Mucosa of gallbladder (tissue), 1 donor: Measurements from ENCODE around the gene MTFR2. TPM values are rescaled to one million over a fixed set of nuclear protein-coding genes. Genes with fewer than 3 reads are reported as not detected.

Source experiments
- DNase-seq: peaks from one replicate; pipeline ENCODE4 v3.0.0-alpha.2; 2020; ENCODE audit warnings: low spot score
- total RNA-seq: library from RNA; stranded (reverse); gene quantifications from one replicate; pipeline ENCODE4 v1.2.1, GENCODE V29; 2021
- donor health status: DM: no; HTN: no; CAD: no.

MTFR2 gene
- total RNA-seq, result 0.58 TPM

DNA sequence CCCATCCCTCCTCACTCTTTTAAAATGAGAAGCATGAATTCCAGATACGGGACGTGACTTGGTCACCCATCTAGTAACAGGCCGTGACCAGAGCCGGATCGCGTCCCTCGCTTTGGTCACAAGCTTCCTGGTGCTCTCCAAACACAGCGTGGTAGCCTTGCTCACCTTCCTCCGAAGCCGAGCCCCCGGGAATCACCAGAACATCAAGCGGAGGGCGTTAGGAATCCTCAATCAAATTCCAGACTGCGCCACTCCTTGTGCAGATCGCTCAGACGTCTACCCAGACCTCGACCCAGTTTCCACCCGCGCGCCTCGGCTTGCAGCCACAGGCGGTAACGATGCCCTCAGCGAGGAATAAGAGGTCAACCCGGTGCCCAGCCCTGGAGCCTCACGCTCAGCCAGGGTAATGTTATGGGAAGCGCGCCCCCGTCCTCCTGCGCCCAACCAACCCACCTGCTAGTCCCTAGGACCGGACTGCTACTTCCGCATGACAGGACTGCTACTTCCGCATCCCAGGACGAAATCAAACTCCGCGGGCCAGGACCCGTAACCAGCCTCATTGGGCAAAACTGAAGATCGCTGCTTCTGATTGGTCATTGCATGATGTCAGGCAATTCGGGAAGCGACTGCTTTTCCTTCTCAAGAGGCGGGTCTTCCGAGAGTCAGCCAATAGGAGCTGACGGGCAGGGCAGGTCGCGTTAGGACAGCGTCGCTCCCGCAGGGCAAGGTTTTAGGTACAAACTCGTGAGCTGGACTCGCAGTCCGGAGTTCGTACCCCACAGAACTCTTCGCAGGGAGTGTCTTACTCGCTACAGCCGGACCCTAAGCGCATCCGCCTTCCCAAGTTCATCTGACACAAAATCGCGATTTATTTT lies at the start of gene MTFR2:
Gene MTFR2 (minus strand): TSS at position 501 of the 875 bp plus-strand sequence. CDS start 1,212 bp downstream, outside the sequence.
- DNase-seq, result peak; percentile 98

DNA sequence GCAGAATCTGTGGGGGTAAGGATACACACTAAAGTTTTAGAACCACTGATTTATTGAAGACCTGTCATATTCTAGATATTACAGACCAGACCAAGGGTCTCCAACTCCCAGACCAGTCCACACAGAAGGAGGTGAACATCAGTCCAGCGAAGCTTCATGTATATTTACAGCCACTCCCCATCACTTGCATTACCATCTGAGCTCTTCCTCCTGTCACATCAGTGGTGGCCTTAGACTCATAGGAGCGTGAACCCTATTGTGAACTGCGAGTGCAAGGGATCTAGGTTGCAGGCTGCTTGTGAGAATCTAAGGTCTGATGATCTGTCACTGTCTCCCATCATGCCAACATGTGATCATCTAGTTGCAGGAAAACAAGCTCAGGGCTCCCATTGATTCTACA lies 44.5 kb upstream of the MTFR2 start:
- no peak for DNase-seq

DNA sequence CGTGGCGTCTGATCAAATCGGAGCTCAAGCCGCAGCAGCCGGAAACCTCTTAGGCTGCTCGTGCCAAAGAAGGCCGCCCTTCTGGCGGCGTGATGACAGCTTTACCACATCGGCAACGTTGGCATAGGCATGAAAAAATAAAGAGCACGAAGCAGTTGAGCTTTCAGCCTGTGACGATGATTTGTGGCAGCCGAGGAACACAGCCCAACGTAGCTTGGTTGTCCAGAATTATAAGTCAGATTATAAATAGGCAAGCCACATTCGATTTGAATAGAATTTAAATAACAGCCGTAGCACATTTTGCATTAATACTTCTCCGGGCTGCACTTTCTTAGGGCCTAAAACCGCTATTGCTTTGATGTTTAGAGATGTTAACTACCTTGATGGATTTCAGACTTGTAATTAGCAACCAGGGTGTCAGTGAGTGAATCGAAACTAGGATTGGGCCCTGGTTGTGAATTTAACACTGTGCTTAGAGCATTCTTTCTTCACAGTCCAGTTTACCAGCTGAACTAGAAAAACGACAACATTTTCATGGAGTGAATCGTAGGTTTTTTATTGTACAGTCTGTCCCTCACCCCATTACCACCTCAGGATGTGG lies 40.4 kb upstream of the MTFR2 start:
- peak; percentile 79 for DNase-seq

DNA sequence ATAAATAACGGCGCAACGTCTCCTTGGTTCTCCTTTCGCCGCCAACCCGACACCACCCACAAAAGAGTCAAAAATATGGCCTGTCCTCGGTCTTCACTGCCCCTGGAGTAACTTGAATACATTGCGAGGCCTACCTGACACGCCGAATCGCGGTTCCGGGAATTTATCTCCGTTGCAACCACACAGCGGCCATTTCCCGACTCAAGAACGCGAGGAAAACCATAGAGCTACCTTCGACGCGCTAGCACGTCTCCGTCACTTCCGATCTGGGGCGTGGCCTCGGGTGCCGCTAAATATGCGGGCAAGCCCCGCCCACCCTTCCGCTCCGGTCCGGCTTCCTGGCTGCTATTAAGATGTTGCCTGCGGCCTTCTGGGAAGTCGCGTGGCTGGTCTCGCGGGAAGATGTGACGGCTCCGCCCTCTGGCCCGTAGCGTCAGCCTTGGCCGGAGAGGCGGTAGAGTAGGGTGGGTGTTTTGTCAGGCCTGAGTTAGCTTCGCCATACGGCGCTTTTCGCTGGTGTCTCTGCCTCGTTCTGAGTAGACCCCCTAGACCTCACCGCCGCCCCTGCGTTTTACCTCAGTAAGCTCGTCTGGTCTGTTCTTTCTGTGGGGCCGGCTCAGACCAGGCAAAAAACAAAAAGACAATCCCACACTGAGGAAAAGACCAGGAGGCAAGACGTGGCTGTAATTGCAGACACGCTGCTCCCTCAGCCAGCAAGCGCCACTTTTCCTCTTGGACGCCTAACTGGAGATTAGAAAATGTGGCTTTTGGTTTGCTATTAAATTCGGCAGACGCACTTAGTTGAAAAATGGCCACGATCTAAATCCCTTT lies 39.7 kb upstream of the MTFR2 start, which contains the start of gene BCLAF1:
Gene BCLAF1 (minus strand): TSS at position 268 of the 831 bp plus-strand sequence. CDS start 9,980 bp downstream, outside the sequence.
- DNase-seq, result peak; percentile 100

DNA sequence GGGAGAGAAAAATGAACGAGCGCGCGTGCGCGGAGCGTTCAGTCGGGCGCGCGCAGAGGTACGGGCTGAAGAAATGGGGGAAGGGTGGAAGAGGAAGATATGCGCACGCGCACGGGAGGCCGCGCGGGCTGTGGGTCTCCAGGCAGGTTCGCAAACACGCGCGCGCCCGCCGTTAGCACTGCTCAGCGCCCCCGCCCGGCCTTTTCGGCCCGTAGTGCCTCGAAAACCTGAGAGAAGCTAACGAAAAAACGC lies 39.1 kb upstream of the MTFR2 start:
- DNase-seq, result peak; percentile 92

DNA sequence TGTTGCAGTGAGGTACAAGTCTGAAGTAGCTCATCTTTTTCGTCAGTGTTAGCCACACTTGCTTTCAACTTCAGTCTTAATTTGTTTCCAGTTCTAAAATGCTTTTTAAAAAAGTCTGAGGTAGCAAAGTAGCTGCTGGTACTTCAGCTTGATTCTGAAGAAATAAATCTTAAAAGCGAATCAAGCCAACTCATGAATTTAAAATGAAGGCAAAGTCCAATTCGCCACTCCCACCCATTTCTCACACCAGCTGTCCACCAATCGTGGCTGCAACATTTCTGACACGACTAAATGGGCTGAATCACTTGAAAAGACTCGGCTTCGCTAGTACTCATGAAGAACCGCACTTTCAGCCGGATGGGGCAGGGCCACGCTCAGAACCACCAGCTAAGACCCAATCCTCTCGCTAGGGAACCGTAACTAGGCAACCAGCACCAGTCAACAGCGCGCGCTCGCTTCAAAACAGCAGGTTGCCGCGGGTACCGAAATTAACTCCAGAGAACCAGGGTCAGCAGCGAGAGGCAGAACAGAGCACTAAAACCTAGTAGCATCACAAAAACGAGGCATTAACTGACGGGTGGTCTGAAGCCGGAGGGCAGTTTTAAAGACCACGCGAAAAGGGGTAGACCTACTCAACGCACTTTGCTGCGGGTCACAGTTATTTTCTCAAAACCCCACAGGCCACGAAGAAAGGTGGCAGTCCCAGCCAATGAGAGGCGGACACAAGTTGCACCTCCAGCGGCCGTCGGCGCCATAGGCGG lies 38.6 kb upstream of the MTFR2 start:
- peak; percentile 78 for DNase-seq

DNA sequence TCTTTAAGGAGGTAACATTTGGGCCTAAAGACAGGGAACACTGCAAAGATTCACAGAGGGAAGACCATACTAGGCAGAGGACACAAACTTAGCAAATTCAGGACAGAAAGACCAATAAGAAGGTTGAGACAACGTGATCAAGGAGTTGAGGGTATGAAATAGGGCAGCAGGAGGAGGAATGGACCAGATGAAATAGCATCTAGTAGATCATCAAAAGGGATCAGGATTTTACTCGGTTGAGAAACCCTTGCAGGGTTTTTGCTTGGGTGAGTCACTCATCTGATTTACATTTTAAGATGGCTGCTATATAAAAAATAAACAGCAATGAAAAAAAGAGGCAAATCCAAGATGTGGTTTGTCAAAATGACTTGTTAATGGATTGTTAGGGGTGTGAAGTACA lies 34.8 kb upstream of the MTFR2 start:
- no peak for DNase-seq

DNA sequence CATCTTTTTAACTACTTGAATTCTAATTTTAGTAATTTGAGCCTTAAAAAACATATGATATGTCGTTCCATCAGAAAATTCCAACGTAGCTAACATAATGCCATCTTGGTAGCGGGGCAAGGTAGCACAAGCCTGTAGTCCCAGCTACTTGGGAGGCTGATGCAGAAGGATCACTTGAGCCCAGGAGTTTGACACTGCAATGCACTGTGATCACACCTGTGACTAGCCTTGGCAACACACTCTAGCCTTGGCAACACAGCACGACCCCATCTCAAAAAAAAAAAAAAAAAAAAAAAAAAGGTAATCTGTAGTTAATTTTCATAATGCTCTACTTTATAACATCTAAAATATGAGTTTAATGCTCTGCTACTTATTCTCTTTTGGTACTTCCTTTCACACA lies 32.8 kb upstream of the MTFR2 start:
- DNase-seq, result no peak

DNA sequence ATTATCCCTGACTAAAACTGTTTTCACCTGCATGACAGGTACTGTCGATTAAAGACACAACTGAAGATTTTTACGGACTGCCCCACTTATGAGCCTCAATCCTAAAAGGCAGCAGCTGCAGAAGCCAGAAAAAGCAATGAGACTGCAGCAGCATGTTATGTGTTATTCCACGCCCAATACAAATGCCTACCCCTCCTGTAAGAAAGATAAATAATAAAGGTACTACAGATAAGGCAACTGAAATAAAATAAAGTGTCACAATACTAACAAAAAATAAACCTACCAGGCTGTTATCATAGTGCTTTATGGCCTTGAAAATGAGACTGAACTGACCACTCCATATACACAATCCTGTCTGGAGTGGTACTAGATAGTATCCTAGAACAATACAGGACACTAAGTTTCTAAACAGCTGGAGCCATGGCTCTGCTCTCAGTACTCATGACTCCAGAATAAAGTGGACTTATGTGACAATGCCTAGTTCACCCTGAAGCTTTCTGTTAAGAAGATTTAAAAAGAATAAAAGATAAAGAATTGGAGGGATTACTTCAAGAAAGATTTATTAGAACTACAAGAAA lies 30.0 kb upstream of the MTFR2 start:
- no peak for DNase-seq

DNA sequence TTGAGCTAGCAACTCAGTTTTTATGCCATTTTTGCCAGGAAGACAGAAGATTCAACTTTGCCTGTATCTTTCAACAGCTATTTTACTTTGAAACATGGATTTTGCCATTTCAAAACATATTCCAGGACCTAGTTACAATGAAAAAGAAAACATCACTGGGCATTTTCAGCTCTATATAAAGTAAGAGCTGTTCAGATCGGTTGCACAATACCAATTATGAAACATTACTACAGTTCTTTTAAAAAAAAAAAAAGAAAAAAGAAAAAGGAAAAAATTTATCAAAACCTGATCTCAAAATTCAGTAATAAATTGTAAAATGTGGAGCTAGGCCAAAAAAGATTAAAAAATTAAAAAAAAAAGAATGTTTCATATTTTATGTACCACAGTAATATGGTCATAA lies 24.0 kb upstream of the MTFR2 start:
- DNase-seq, result no peak

DNA sequence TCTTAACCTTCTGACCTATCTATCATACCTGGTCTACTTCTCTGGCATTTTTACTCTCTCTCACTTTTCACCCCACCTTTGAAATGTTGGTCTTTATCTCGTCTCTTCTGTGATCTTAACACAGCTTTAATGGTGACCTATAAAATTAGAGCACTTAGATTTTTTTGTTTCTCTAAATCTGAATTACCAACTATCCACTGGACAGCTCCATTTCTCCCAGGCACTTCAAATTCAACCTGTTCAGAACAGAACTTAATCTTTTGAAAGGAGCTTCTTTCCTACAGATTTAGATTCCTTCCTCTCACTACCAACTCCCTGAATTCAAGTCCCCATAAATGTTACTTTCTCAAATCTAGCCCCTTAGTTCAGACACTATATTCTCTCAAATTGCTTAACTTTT lies 15.0 kb upstream of the MTFR2 start:
- DNase-seq, result no peak

DNA sequence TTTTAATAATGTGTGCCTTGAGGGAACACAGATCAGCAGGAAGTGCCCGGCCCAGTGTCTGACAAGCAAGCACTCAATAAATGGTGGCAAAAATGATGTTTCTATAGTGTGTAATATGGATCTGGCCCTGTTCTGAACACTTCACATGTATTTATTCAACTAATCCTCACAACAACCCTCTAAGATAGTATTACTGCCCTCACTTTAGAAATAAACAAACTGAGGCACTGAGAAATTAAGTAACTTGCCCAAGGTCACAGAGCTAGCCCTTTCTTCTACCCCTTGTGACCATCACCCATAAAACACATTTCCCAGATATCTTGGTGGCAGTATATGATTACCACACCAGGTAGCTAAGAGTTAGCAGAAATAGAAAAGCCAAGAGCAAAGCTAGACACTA lies 12.8 kb upstream of the MTFR2 start:
- DNase-seq, result no peak

DNA sequence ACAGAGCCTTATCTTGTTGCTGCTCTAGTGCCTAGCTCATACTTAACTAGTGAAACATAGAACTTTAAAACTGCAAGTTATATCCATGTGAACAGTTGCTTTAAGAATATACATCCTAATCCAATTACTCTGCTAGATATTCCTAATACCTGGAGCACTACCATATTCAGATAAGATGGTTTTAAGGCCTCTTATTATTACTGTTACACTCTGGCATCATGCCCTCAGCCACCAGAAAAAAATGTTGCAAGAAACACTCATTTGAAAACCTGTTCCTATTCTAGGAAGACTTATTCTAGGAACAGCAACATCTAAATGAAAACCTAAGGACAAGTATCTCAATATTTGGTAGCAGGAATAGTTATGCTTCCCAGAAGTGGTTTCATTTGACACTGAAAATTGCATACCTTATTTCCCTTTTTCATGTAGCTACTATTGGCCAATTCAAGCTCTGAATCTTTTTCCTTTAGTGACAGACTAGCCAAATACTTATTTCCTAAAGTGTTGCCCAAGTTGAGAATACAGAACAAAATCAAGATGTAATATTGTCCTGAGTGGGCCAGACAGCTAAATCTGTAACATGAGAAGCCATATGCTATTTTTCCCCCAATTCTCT lies 4.8 kb upstream of the MTFR2 start:
- DNase-seq, result no peak

DNA sequence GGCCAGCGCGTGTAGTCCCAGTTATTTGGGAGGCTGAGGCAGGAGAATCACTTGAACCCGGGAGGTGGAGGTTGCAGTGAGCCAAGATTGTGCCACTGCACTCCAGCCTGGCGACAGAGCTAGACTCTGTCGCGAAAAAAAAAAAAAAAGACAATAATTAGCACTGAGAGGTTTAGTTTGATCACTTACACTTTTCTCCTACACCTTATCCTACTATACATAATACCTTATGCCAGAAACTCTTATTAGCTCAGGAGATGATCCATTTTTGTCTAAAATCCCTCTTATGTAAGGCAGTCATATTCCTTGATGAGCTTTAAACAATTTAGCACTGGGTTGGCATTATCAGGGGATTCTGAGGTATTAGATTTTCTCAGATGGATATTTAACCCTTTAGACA lies 3.6 kb upstream of the MTFR2 start:
- DNase-seq, result no peak

DNA sequence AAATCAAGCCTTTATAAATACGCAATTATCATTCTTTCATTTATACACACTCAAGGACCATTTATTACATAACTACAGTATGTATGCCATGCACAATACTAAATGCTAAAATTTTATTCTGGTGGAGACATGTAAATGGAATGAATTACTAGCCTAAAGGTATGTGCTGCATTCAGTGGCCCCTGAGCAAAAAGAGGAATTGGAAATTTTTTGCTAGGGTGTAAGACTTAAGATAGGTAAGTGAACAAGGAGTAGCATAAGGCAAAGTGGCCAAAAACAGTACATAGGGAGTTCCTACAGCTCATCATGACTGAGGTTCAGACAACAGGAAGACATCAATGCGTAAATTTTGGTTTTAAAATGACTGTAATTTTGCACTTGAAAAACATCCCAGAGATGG lies 2.3 kb upstream of the MTFR2 start:
- DNase-seq, result no peak

DNA sequence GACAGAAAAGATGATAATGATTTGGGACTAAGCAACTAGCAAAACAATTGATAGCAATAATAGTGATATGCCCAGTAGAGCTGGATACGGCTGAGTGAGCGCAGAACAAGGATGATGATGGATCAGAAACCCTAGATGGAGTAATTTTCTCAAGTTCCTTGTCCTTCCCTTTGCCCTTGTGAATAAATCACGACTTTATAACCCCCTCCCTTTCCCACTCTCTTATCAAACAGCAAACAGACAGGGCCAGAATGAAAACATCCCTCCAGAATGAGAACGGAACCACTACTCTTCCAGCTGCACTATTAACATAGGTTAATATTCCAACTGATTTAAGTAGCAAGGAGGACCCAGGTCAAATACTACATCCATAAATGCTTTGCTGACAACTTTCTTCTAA lies 1.3 kb upstream of the MTFR2 start:
- DNase-seq, result no peak

DNA sequence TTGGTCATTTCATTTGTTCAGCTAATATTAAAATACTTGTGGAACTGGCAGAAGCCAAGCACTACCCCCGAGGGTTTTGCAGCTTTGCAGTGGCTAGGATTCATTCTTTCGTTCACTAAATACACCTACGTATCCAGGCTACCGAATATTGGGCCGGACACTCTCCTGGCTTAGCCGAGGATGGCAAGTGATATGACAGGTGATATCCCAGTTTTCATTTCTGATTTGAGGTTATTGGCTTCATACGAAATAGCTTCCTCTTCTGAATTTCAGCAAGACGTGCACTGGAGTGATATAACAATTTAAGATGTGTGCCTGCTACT lies 536 bp upstream of the MTFR2 start:
- DNase-seq, result no peak

DNA sequence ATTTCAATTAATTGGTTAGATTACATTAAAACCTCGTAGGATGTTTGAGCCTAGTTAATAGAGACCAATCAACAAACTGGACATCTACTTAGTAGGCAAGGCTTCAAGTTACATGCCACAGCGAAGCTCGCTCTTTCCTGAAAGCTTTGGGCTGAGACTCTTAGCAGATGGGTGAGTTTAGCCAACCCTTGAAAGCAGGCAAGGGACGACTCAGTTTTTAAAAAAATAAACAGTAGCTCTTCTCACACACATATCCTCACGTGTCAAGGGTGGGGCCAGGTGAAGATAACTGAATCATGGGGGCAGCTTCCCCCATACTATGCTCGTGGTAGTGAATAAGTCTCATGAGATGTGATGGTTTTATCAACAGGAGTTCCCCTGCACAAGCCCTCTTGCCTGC lies 775 bp downstream of the MTFR2 start:
- no peak for DNase-seq

DNA sequence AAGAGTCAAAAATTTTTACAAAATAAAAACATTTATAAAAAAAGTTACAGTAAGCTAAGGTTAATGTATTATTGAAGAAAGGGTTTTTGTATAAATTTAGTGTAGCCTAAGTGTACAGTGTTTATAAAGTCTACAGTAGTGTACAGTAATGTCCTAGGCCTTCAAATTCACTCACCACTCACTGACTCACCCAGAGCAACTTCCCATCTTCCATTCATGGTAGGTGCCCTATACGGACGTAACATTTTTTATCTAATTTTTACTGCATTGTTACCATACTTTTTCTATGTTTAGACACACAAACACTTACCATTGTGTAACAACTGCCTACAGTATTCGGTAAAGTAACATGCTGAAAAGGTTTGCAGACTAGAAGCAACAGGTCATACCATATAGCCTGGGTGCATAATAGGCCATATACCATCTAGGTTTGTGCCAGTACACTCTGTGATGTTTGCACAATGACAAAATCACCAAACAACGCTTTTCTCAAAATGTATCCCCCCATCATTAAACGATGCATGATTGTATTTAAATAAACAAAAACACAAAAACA lies 6.0 kb downstream of the MTFR2 start:
- no peak for DNase-seq

DNA sequence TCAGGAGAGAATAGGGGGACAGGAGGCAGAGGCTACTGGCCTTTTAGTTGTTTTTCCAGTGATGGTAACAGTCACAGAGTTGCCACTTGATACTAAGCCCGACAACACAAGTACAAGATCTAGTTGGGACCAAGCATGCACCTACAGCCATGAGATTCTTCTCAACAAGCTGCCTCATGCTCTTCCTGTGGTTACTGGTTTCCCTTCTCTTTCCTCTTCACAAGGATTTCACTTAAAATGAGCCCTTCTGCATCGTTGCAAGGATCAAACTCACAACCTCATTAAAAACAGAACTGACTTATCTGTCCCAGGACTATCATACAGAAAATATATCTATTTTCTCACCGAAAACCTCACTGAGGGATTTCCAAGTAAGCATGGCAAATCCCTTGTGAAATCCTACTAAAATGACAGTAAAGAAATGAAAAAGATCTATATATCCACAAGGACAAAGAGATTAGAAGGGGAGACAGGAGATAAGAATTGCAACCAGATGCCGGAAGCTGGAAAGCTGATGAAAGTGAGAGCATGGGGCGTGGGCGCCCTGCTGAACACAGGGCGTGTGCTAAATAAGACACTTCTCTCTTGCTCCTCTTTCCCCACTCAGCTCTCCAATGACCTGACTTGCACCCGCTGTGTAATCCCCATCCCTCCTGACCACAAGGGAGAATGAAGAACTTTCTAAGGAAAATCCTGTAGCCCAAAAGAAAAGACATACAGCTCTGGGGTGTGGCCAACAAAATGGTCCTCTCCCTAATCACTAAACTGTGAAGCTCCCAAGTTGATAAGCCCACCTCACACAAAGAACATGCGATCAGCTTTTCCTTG lies 13.4 kb downstream of the MTFR2 start:
- DNase-seq, result no peak
